ENCODE measurements around the gene CLSTN2. TPM values are rescaled to one million over a fixed set of nuclear protein-coding genes. Genes with fewer than 3 reads are reported as not detected.

CLSTN2 gene
- polyA plus RNA-seq, 4 donors = 0.92 to 2.0 (median 1.5) TPM

DNA sequence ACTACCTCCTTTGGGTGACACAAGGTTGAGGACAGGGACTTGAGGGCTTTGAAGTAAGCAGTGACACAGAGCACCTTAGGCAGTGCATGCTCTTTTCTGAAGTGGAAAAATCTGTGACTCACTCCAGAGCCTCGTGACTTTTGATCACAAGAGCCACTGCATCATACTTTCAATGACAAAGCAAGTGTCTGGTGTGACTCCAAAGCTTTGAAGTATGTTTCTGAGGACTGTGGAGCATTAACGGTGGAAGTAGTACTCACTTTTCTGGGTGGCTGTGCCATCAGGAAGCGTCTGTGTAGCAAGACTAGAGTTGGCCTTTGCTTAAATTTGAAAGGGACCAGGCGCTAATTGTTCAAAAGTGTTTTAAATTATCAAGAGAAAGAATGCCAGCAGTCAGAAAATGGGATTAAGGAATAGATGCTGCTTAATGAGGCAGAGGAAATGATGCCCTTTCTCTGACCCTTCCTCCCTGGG, 532.2 kb downstream of the CLSTN2 start:
- DNase-seq (ENCODE audit: low read depth in 4 of 4, low spot score in 2 of 4) = no peak

DNA sequence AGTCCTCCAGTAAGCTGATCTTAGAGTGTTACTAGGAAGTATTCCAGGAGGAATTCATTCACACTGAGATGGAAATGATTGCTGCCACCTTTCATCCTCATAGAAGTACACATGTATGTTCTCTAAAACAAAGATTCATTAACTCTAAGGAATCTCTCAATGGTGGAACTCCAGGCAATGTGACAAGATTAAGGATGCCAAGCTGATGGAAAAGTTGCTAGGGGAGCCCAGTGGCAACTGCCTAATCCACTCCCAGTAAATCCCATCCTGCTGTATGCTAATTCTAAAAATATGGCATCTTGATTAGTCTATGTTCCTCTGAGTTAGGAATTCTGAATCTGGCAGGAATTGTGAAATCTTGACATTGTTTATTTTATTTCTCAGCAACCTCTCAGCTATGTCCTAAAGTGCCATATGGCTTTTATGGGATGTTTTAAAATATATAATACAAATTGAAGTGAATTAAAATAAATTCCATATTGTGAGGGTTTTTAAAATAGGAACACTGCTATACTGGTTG, 532.9 kb downstream of the CLSTN2 start:
- no peak for DNase-seq (ENCODE audit: low read depth in 4 of 4, low spot score in 2 of 4)

DNA sequence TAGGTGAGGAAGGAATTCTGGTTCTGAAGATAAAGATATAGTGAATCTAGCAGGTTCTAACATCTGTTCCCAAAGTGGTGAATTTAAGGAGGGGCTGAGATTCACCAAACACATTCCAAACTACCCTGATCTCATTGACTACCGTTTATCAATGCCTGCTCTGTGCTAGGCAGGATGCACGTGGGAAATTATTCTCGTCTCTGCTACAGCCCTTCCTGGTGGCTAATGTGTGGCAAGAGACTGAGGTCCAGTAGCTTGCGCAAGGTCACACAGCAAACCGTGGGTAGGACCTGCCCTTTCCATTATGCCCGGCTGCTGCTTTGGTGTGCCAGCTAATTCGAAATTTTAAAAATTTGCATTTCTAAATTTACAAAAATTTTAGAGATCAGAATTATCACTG, 533.4 kb downstream of the CLSTN2 start:
- no peak for DNase-seq (ENCODE audit: low read depth in 4 of 4, low spot score in 2 of 4)

DNA sequence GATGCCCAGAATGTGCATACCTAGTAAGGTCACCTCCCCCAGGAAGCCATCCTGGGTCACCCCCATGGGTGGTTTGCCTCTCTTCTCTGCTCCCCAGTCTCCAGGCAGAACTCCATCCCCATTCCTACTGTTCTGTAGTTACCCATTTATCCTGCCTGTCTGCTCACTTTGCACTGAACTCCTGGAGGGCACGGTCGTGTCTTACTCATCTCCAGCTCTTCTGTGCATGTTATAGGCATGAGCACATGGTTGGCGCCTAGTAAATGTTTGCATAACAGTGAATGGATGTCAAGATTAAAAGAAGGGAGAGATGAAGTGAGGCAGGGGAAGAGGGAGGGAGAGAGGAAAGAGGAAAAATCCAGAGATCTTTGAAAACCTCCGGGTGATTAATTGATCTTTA, 534.5 kb downstream of the CLSTN2 start:
- DNase-seq (ENCODE audit: low read depth in 4 of 4, low spot score in 2 of 4) = no peak

DNA sequence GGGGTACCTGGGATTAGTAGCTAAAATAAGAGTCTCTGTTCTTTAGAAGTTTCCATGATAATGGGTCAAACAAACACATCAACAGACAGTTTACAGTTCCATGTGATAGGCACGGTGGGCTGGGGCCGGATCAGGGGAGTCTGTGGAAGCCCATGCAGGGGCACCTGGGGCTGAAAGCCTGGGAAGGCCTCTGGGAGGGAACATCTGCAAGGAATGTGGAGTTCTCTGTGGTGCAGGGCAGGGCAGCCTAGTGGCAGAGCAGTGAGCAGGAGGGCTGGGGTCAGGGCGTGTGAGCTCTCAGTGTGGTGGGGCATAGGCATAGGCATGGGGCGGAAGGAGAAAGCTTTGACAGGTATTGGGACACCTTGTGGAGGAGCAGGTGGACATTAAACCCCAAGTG, 535.2 kb downstream of the CLSTN2 start:
- no peak for DNase-seq (ENCODE audit: low read depth in 4 of 4, low spot score in 2 of 4)

DNA sequence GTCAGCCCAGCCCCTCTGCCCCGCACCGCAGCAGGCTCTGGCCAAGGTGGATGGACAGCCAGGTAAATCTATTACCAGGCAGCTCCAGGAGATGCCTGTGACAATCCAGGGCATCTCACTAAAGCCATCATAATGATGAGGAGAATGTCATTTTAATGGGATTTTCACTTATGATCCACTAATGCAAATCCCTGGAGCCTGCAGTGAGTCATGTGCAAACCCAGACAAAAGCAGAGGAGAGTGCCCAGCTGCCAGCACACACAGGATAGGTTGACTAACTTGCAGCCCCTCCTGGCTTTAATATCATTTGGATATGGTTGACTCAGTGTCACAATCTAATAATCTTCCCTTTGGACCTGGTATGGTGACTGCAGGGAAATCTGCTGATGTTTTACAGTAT, 536.0 kb downstream of the CLSTN2 start:
- DNase-seq (ENCODE audit: low read depth in 4 of 4, low spot score in 2 of 4) = no peak

DNA sequence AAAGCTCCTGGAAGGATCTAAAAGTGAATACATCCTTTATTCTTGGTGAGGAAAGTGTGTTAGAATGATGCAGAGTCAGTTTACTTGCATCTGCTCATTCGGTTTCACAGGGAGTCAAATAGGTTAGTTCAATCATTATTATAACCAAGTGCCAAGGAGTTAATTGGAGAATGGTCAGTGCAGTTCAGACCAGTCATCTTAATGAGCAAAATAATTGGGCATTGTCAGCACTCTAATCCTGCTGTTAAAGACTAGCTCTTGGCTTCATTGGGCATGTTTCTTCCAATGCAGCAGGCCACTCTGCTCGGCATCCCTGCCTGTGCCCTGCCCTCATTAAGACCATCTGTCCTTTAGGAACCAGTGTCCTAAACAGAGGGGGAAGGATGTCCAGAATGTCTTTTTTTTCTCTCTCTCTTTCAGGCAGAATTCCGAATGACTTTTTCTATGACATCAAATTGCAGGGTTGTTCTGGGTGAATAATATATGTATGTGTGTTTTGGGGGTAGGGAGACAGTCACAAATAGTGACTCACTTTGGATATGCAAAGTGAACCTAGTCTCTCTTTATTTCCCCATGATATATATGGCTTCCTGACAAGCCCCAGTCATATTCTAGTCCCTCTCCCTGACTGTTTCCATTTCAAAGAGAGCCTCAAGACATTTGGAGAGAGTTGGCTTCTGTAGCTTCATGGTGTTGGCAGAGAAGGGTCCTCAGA, 537.5 kb downstream of the CLSTN2 start:
- no peak for DNase-seq (ENCODE audit: low read depth in 4 of 4, low spot score in 2 of 4)

DNA sequence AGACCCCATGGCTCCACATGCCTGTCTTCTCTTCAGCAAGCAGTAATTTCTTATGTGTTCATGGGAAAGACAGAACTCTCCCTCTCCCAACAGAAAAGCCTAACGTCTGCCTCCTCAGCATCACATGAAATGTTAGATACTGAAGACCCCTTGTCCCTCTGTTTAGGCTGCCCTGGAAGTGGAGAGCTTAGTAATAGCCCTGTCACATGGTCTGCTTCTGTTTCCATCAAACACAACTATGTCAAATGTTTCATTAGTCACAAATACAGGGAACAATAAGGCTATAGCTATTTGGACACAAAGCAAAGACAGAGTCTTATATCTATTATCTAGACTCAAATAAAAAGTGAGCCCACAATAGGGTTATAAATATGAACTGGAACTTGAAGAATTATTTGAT, 552.6 kb downstream of the CLSTN2 start:
- DNase-seq (ENCODE audit: low read depth in 4 of 4, low spot score in 2 of 4) = no peak

DNA sequence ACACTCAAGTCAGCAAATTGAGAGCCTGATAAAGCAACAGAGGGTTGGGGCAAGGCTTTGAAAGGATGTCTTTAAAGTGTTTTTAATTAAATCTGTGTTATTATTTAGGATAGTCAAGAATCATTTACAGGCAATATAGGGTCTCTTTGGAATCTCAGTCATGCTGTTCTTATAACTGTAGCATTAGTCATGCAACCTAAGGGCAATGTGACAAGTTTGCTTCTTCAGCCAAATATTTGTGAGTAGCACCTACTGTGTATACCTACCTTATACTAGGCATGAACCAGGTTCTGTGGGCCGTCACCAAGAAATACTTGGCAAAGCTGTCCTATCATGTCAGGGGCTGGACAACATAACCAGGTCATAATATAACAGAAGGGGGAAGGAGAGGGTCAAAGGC, 558.3 kb downstream of the CLSTN2 start:
- no peak for DNase-seq (ENCODE audit: low read depth in 4 of 4, low spot score in 2 of 4)

DNA sequence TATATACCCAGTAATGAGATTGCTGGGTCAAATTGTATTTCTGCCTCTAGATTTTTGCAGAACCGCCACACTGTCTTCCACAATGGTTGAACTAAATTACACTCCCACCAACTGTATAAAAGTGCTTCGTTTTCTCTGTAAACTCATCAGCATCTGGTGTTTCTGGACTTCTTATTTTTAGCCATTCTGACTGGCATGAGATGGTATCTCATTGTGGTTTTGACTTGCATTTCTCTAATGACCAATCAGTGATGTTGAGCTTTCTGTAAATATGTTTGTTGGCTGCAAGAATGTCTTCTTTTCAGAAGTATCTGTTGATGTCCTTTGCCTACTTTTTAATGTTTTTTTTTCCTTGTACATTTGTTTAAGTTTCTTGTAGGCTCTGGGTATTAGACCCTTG, 560.0 kb downstream of the CLSTN2 start:
- DNase-seq (ENCODE audit: low read depth in 4 of 4, low spot score in 2 of 4) = no peak

DNA sequence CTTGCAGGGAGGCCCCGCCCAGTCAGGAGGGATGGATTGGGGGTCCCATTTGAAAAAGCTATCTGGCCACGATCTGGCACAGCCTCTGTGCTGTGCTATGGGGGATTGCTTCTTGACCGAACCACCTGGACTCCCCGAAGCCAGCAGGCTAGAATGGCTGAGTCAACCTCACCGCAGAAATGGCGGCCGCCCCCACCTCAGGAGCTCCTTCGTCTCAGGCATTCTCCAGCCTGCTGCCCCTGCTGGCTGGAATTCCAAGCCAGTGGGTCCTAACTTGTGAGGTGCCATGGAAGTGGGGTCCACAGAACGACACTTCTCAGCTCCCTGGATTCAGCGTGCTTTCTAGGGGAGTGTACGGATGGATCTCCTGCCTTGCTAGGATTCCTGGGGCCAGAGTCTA, 562.3 kb downstream of the CLSTN2 start:
- no peak for DNase-seq (ENCODE audit: low read depth in 4 of 4, low spot score in 2 of 4)

DNA sequence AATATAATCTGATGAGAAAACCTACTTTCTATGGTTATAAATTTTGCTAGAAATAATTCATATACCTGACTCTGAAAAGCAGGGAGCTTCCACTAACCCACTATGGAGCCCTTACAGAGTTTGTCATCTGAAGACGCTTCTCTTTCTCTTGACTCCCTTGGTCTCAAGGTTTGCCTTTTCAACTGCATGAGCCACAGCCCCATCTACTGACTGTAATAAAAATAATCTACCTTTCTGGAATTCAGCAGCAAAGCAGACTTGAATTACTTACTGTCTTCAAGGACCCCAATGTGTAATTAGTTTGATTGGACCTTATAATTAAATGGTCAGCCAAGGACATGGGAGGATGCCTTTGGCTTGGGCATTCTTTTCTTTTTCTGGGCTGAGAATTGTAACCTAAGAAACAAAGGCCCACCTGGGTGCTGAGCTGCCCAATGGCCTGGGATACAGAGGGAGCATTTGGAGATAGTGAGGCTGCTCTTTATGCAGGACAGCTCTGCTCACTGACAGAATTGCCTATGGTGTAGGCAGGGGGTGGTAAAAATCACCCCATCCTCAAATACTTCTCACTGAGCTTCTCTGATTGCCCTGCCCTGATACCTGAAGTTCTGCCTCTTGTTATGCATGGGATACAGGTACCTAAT, 564.3 kb downstream of the CLSTN2 start:
- no peak for DNase-seq (ENCODE audit: low read depth in 4 of 4, low spot score in 2 of 4)

DNA sequence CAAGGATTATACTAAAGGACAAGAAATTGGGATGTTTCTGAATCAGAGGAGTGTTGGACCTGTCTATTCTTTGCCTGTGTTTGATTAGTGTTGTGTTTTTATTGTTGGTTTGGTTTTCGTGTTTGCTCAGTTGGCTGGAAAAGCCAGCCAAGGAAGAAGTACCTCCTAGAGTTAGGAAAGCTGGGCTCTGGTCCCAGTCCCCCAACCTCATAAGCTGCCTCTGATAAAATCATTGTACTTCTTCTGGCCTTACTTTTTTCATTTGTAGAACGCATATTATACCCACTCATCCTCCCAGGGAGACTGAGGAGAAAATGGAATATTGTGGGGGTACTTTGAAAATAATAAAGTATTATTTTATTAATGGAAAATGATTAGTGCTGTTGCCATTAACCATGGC, 565.5 kb downstream of the CLSTN2 start:
- no peak for DNase-seq (ENCODE audit: low read depth in 4 of 4, low spot score in 2 of 4)

DNA sequence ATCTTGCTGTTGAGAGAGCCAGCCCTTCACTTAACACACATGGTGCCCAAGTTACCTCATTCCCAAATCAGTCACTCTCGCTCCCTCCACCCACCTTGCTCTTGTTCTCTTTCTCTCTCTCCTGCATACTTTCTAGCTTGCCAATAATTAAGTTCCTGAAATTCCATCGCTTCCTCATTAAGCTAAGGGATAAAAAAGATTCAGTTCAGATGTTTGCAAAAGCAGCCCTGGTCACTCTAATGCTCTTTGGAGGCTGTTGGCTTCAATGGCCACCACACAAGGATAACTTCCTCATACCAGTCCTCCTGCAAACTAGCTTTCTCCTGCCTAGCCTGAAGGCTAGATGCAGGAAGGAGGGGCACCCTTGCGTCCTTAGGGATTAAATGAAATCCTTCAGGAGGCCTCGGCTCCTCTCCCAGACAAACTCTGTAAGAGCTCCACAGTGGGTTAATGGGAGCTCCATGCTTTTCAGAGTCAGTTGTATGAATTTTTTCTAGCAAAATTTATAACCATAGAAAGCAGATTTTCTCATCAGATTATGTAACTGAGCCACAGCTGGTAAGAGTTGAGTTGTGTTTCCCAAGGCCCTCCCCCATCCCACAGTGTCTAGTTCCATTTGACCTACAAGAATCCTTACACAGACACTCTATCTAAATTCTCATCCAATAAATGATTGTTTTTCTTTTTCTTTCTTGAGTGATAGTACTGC, 566.2 kb downstream of the CLSTN2 start:
- DNase-seq (ENCODE audit: low read depth in 4 of 4, low spot score in 2 of 4) = no peak

DNA sequence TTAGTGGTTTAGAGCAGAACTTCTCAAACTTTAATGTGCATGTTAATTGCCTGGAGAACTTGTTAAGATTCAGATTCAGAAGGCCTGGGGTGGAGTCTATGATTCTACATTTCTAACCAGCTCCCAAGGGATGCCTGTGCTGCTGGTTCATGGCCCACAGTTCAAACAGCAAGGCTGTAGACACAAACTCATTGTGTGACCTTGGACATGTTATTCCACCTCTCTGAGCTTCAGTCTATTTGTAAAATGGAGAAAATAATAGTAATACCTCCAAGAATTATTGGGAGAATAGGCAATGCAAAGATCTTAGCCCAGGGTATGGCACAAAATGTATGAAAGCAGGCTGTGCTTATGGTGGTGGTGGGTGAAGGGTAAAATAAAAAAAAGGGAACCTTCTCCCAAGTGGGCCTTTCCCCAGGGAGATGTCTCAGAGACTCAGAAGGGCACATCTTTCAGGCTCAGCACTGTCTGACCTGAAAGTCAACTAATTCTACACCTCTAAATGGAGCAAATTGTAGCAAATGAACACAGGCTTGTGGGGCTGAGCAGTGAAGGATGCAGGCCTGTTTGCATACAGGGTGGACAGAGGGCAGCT, 566.9 kb downstream of the CLSTN2 start:
- DNase-seq (ENCODE audit: low read depth in 4 of 4, low spot score in 2 of 4) = no peak

DNA sequence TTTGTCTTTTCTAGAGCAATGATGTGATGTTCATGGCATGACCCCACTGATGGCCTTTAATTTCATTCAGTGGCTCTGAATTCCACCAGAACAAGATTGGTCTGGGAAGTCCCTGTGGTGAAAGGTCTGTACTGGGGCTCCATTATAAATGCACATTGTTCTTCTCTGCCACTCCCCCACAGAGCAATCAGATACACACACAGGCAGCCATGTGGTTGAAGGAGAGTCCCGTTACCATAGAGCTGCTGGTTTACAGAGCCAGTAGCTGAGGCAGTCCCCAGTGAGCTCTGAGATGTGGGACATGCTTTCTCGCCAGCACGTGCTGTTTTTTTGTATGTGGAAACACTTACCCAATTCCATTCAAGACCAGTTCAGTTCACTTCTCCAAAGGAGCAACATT, 570.2 kb downstream of the CLSTN2 start:
- DNase-seq (ENCODE audit: low read depth in 4 of 4, low spot score in 2 of 4) = no peak

DNA sequence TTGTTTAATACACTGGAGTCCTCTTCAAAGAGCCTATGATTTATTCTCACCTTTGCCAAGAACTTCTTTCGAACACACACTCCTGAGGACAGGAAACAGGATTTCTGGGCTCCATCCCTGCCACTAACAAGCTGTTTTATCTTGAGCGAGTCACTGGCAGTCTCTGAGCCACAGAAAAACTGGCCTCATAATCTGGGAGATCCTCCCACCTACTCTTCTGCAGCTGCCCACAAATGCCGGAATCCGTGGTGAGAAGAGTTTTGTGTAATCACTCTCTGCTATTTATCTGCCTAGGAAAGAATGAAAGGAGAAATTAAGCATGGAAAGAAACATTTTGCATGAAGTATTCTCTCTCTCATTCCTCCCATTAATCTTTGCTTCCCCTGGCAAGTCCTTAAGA, 570.9 kb downstream of the CLSTN2 start:
- DNase-seq (ENCODE audit: low read depth in 4 of 4, low spot score in 2 of 4) = no peak

DNA sequence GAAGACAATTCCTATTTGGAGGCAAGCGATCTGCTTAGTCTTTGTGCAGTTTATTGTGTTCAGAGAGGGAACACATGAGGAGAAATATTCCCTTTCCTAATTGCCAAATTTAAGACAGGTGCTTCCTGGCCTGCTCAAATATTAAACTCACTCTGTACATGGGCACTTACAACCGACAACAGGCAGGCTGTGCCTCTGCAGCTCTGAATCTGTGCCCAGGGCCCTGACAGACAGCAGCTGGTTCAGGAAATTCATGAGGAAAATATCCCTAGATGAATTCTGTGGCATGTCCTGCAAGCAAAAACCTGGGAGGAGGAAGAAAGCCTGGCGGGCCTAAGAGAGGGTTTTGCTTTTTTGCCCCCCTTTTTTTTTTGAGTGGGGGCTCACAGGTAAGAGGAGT, 573.6 kb downstream of the CLSTN2 start:
- DNase-seq (ENCODE audit: low read depth in 4 of 4, low spot score in 2 of 4) = no peak

DNA sequence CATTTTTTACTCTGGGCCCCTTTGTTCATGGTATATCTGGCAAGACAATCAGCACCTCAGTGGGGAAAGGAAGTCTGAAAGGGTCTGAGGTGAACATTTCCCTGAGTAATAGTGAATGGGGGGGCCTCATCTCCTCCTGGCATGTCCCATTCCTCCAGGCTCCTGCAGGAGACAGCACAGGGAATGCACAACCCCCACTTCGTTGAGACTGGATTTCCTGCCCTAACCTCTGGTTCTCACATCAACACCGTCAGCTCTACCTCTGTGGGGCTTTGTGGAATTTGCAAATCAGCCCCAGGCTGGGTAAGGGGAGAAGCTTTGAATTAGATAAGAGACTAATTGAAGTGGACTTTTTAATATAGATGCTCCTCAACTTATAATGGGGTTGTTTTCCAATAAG, 574.5 kb downstream of the CLSTN2 start:
- DNase-seq (ENCODE audit: low read depth in 4 of 4, low spot score in 2 of 4) = no peak

DNA sequence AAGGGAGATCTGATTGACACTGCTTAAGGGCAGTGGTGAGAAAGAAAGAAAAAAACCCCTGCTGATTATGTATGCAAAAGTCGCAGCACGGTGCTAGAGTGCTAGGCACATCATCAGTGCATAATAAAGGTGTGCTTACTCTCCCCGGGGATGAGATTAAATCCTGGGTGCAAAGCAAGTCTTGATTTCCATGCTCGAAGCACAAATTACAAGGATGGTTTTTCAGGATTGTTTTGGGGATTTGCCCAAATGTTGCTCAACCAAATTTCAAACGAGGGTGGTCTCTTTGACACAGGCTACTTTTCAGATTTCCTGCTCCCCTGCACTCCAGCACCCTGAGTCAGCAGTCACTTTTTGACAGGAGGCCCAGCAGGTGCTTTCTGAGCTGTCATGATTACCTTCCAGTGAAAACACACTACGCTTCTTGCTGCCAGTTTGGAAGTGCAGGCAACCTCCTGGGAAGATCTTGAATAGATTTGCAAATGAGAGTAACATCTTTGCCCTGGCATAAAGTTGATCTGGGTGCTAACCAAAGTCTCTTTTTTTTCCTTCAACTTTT, 575.4 kb downstream of the CLSTN2 start:
- no peak for DNase-seq (ENCODE audit: low read depth in 4 of 4, low spot score in 2 of 4)

Data from left renal cortex interstitium (tissue), 4 donors.